ENCODE data around the gene BPIFA1. TPM values are rescaled to one million over a fixed set of nuclear protein-coding genes. Genes with fewer than 3 reads are reported as not detected.

Gene BPIFA1
- total RNA-seq, 2 experiments from 2014 or later, result not detected

GRCh38 chr20:33277471-33278441 is 42.0 kb downstream of the BPIFA1 start:
- Histone ChIP-seq H3K4me2 (ENCODE audit: low read length) (no peak overlapping the region), H3K9me3 (ENCODE audit: low read length) (no peaks in the 10 kb centered on the region), H3K36me3 (ENCODE audit: insufficient read depth, low read length) (no peaks in the 10 kb centered on the region), H3K79me2 (ENCODE audit: insufficient read depth, low read depth, low read length) (no peaks in the 10 kb centered on the region), H3K9me2 (ENCODE audit: insufficient read depth, low read length) (no peaks in the 10 kb centered on the region), H4K20me1 (ENCODE audit: insufficient read depth, low read length) (no peaks in the 10 kb centered on the region), H3K4me1 (ENCODE audit: insufficient read depth, low read length, poor library complexity, severe bottlenecking) (no peaks in the 10 kb centered on the region), H3K4me3 (ENCODE audit: low read depth, low read length, poor library complexity, severe bottlenecking) (no peak overlapping the region), H3K27ac (ENCODE audit: low read depth, low read length, poor library complexity, severe bottlenecking) (no peak overlapping the region), H2AFZ (ENCODE audit: low read length) (no peak overlapping the region)
- ChIA-PET CTCF (ENCODE audit: unreplicated experiment) (no interaction called here), POLR2A (no interaction called here)
- intact Hi-C loops (cut with micrococcal nuclease; ENCODE audit: unreplicated experiment), result no loop called here
- no TSS peak for BruUV-seq (replicated peaks)
- TF ChIP-seq EZH2phosphoT487 (IDR thresholded peaks at IDR 0.05; ENCODE audit: borderline replicate concordance, low read depth, low read length) (no peak), CTCF (conservative IDR thresholded peaks at IDR 0.05; ENCODE audit: low read length) (no peak)
- DNase-seq (ENCODE audit: low spot score), result no peak

DNA sequence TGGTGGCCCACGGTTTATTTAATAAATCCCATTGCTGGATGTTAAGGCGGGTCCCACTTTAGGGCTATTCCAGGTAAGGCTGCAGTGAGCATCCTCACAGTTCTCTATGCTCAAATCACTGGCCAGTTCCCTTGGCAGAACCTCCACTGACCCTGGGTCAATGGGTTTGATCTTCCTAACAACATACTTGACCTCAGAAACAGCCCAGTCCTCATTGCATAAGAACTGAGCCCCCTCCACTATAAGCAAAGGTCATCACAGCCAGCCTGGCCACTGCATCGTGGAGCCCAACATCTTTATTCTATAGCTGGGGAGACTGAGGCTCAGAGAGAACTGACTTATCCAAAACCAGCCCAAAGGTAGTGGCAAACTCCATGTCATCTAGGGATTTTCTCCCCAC is 42.9 kb downstream of the BPIFA1 start:
- TF ChIP-seq CTCF (conservative IDR thresholded peaks at IDR 0.05; ENCODE audit: low read length) (no peak), EZH2phosphoT487 (IDR thresholded peaks at IDR 0.05; ENCODE audit: borderline replicate concordance, low read depth, low read length) (no peak)
- ChIA-PET POLR2A (no interaction called here), CTCF (ENCODE audit: unreplicated experiment) (no interaction called here)
- no TSS peak for BruUV-seq (replicated peaks)
- Histone ChIP-seq H3K79me2 (ENCODE audit: insufficient read depth, low read depth, low read length) (no peaks in the 10 kb centered on the region), H3K9me2 (ENCODE audit: insufficient read depth, low read length) (no peaks in the 10 kb centered on the region), H3K27ac (ENCODE audit: low read depth, low read length, poor library complexity, severe bottlenecking) (no peak overlapping the region), H3K4me1 (ENCODE audit: insufficient read depth, low read length, poor library complexity, severe bottlenecking) (no peaks in the 10 kb centered on the region), H2AFZ (ENCODE audit: low read length) (no peak overlapping the region), H3K4me2 (ENCODE audit: low read length) (no peak overlapping the region), H4K20me1 (ENCODE audit: insufficient read depth, low read length) (no peaks in the 10 kb centered on the region), H3K4me3 (ENCODE audit: low read depth, low read length, poor library complexity, severe bottlenecking) (no peak overlapping the region), H3K9me3 (ENCODE audit: low read length) (no peaks in the 10 kb centered on the region), H3K36me3 (ENCODE audit: insufficient read depth, low read length) (no peaks in the 10 kb centered on the region)
- intact Hi-C loops (cut with micrococcal nuclease; ENCODE audit: unreplicated experiment), result no loop called here
- no peak for DNase-seq (ENCODE audit: low spot score)

DNA sequence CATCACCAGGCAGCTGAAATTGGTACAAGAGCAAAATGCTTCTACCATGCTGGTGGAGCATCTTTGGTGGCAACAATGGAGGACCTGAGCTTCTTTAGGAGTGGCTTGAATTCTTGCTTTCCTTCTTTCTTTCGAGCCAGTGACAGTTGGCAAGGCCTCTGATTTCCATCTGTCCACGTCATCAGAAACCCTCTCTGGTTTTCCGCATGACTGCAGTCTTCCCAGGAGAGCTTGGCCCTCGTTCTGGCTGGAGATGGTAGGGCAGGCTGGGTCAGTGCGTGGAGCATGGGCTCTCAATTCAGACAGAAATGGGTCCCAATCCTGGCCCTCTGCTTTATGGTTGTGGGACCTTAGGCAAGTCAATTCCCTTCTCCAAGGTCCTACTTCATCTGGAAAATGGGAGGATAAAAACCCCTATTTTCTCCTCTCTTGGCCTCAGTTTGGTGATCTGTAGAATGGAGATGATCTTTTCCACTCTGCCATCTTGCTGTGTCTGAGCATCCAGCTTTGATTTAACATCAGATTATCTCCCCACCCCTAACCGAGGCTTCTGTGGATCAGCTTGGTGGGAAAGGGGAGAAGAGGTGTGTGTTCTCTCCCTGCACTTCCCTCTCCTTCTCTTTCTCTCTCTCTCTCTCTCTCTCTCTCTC is 43.6 kb downstream of the BPIFA1 start:
- Histone ChIP-seq H2AFZ (ENCODE audit: low read length) (no peak overlapping the region), H3K4me3 (ENCODE audit: low read depth, low read length, poor library complexity, severe bottlenecking) (no peak overlapping the region), H3K9me3 (ENCODE audit: low read length) (no peaks in the 10 kb centered on the region), H4K20me1 (ENCODE audit: insufficient read depth, low read length) (no peaks in the 10 kb centered on the region), H3K79me2 (ENCODE audit: insufficient read depth, low read depth, low read length) (no peaks in the 10 kb centered on the region), H3K4me2 (ENCODE audit: low read length) (no peak overlapping the region), H3K9me2 (ENCODE audit: insufficient read depth, low read length) (no peaks in the 10 kb centered on the region), H3K4me1 (ENCODE audit: insufficient read depth, low read length, poor library complexity, severe bottlenecking) (no peaks in the 10 kb centered on the region), H3K27ac (ENCODE audit: low read depth, low read length, poor library complexity, severe bottlenecking) (no peak overlapping the region), H3K36me3 (ENCODE audit: insufficient read depth, low read length) (no peaks in the 10 kb centered on the region)
- BruUV-seq (replicated peaks), result no TSS peak
- POLR2A ChIA-PET, result no interaction called here
- CTCF ChIA-PET (ENCODE audit: unreplicated experiment), result no interaction called here
- intact Hi-C loops (cut with micrococcal nuclease; ENCODE audit: unreplicated experiment), result no loop called here
- no peak for DNase-seq (ENCODE audit: low spot score)
- TF ChIP-seq CTCF (conservative IDR thresholded peaks at IDR 0.05; ENCODE audit: low read length) (no peak), EZH2phosphoT487 (IDR thresholded peaks at IDR 0.05; ENCODE audit: borderline replicate concordance, low read depth, low read length) (no peak)

Data from OCI-LY7 (cell line).